ENCODE measurements around the gene STRA6. TPM values are rescaled to one million over a fixed set of nuclear protein-coding genes. Genes with fewer than 3 reads are reported as not detected.

The STRA6 gene
- total and polyA plus RNA-seq, 5 donors: 0.20 to 0.58 (median 0.32) TPM

- ATAC-seq (no peak), DNase-seq (no peak)
- no peaks in the 10 kb centered on the region for H3K9me3 ChIP-seq (ENCODE audit: control insufficient read depth, low read length)
- H3K27me3 ChIP-seq (ENCODE audit: control insufficient read depth, insufficient read depth): no peaks in the 10 kb centered on the region
- H3K4me1 ChIP-seq (ENCODE audit: control insufficient read depth, insufficient read depth, low read length): peaks cover 20% of the 10 kb centered on the region
- intact Hi-C loops (cut with DNase I): loop anchor here in 2 of 4 donors (5.0 to 10.0 kb wide), 2 partner anchors 77 to 94 kb away; partner anchors contain the start of gene CCDC33 (in 1 of the 2)
- peak overlapping the region; percentile 47 for H3K27ac ChIP-seq (ENCODE audit: low read length)
- no peak overlapping the region for H3K4me3 ChIP-seq (ENCODE audit: low read length)
- 89% methylated on average over 9 of the region's 9 CpGs for WGBS
Measured at GRCh38 chr15:74157868-74158827, 44.4 kb downstream of the STRA6 start.

- Histone ChIP-seq H3K9me3 (ENCODE audit: control insufficient read depth, low read length) (no peaks in the 10 kb centered on the region), H3K27me3 (ENCODE audit: control insufficient read depth, insufficient read depth) (no peaks in the 10 kb centered on the region), H3K4me1 (ENCODE audit: control insufficient read depth, insufficient read depth, low read length) (peaks cover 20% of the 10 kb centered on the region), H3K27ac (ENCODE audit: low read length) (peak overlapping the region; percentile 19), H3K4me3 (ENCODE audit: low read length) (no peak overlapping the region)
- DNase-seq: peak in 2 of 3 donors; percentile 55 to 58
- intact Hi-C loops (cut with DNase I): loop anchor here in 2 of 4 donors (5.0 to 10.0 kb wide), 2 partner anchors 78 to 95 kb away; partner anchors contain the start of gene CCDC33 (in 1 of the 2)
- ATAC-seq: peak; percentile 80 to 83
- 5% methylated on average over 7 of the region's 7 CpGs for WGBS
Measured at GRCh38 chr15:74156678-74157411, 45.7 kb downstream of the STRA6 start.

- intact Hi-C loops (cut with DNase I): loop anchor here in 2 of 4 donors (5.0 to 10.0 kb wide), 2 partner anchors 79 to 96 kb away; partner anchors contain the start of gene CCDC33 (in 1 of the 2)
- Histone ChIP-seq H3K9me3 (ENCODE audit: control insufficient read depth, low read length) (no peaks in the 10 kb centered on the region), H3K27me3 (ENCODE audit: control insufficient read depth, insufficient read depth) (no peaks in the 10 kb centered on the region), H3K27ac (ENCODE audit: low read length) (peak overlapping the region; percentile 15), H3K4me1 (ENCODE audit: control insufficient read depth, insufficient read depth, low read length) (peaks cover 20% of the 10 kb centered on the region), H3K4me3 (ENCODE audit: low read length) (no peak overlapping the region)
- 48% methylated on average over 14 of the region's 14 CpGs for WGBS
- DNase-seq: peak in 1 of 3 donors; percentile 42
- ATAC-seq: peak in 1 of 2 donors; percentile 76
Measured at GRCh38 chr15:74155766-74156417, 46.7 kb downstream of the STRA6 start.

- DNase-seq (no peak), ATAC-seq (no peak)
- peaks cover 2% of the 10 kb centered on the region for H3K9me3 ChIP-seq (ENCODE audit: control insufficient read depth, low read length)
- H3K27me3 ChIP-seq (ENCODE audit: control insufficient read depth, insufficient read depth): no peaks in the 10 kb centered on the region
- 63% methylated on average over 2 of the region's 2 CpGs for WGBS
- intact Hi-C loops (cut with DNase I): no loop called here
- no peak overlapping the region for H3K27ac ChIP-seq (ENCODE audit: low read length)
- no peak overlapping the region for H3K4me3 ChIP-seq (ENCODE audit: low read length)
- no peaks in the 10 kb centered on the region for H3K4me1 ChIP-seq (ENCODE audit: control insufficient read depth, insufficient read depth, low read length)
Measured at GRCh38 chr15:74147051-74147450, 55.5 kb downstream of the STRA6 start.

GRCh38 chr15:74146277-74146800, 56.2 kb downstream of the STRA6 start:
- no peak overlapping the region for H3K4me3 ChIP-seq (ENCODE audit: low read length)
- H3K27ac ChIP-seq (ENCODE audit: low read length): no peak overlapping the region
- H3K9me3 ChIP-seq (ENCODE audit: control insufficient read depth, low read length): peaks cover 2% of the 10 kb centered on the region
- ATAC-seq: no peak
- no peaks in the 10 kb centered on the region for H3K27me3 ChIP-seq (ENCODE audit: control insufficient read depth, insufficient read depth)
- no peak for DNase-seq
- H3K4me1 ChIP-seq (ENCODE audit: control insufficient read depth, insufficient read depth, low read length): no peaks in the 10 kb centered on the region
- intact Hi-C loops (cut with DNase I): no loop called here
- WGBS: 98% methylated on average over 1 of the region's 1 CpG

GRCh38 chr15:74144153-74144775, 58.3 kb downstream of the STRA6 start:
- no peak for ATAC-seq
- WGBS: 81% methylated on average over 6 of the region's 6 CpGs
- Histone ChIP-seq H3K27me3 (ENCODE audit: control insufficient read depth, insufficient read depth) (no peaks in the 10 kb centered on the region), H3K9me3 (ENCODE audit: control insufficient read depth, low read length) (peaks cover 2% of the 10 kb centered on the region), H3K4me3 (ENCODE audit: low read length) (no peak overlapping the region), H3K4me1 (ENCODE audit: control insufficient read depth, insufficient read depth, low read length) (no peaks in the 10 kb centered on the region), H3K27ac (ENCODE audit: low read length) (no peak overlapping the region)
- intact Hi-C loops (cut with DNase I): no loop called here
- DNase-seq: no peak

- H3K9me3 ChIP-seq (ENCODE audit: control insufficient read depth, low read length): peaks cover 2% of the 10 kb centered on the region
- H3K4me1 ChIP-seq (ENCODE audit: control insufficient read depth, insufficient read depth, low read length): peaks cover 4% of the 10 kb centered on the region
- intact Hi-C loops (cut with DNase I): no loop called here
- DNase-seq: no peak
- H3K27me3 ChIP-seq (ENCODE audit: control insufficient read depth, insufficient read depth): no peaks in the 10 kb centered on the region
- H3K4me3 ChIP-seq (ENCODE audit: low read length): no peak overlapping the region
- WGBS: 97% methylated on average over 1 of the region's 1 CpG
- no peak for ATAC-seq
- H3K27ac ChIP-seq (ENCODE audit: low read length): no peak overlapping the region
Measured at GRCh38 chr15:74141591-74141990, 61.0 kb downstream of the STRA6 start.

GRCh38 chr15:74138642-74139041, 63.9 kb downstream of the STRA6 start:
- Histone ChIP-seq H3K4me1 (ENCODE audit: control insufficient read depth, insufficient read depth, low read length) (peaks cover 4% of the 10 kb centered on the region), H3K27me3 (ENCODE audit: control insufficient read depth, insufficient read depth) (no peaks in the 10 kb centered on the region), H3K4me3 (ENCODE audit: low read length) (no peak overlapping the region), H3K27ac (ENCODE audit: low read length) (no peak overlapping the region), H3K9me3 (ENCODE audit: control insufficient read depth, low read length) (no peaks in the 10 kb centered on the region)
- 76% methylated on average over 4 of the region's 4 CpGs for WGBS
- intact Hi-C loops (cut with DNase I): loop anchor here in 1 of 4 donors (5.0 to 10.0 kb wide), 2 partner anchors 34 to 106 kb away; partner anchors contain the start of gene ISLR
- ATAC-seq (no peak), DNase-seq (no peak)

GRCh38 chr15:74137537-74137894, 65.1 kb downstream of the STRA6 start:
- H3K27me3 ChIP-seq (ENCODE audit: control insufficient read depth, insufficient read depth): no peaks in the 10 kb centered on the region
- 61% methylated on average over 2 of the region's 2 CpGs for WGBS
- DNase-seq (peak in 1 of 3 donors; percentile 47), ATAC-seq (no peak)
- intact Hi-C loops (cut with DNase I): loop anchor here in 1 of 4 donors (5.0 to 10.0 kb wide), 2 partner anchors 35 to 107 kb away; partner anchors contain the start of gene ISLR
- H3K9me3 ChIP-seq (ENCODE audit: control insufficient read depth, low read length): no peaks in the 10 kb centered on the region
- peaks cover 4% of the 10 kb centered on the region for H3K4me1 ChIP-seq (ENCODE audit: control insufficient read depth, insufficient read depth, low read length)
- no peak overlapping the region for H3K27ac ChIP-seq (ENCODE audit: low read length)
- H3K4me3 ChIP-seq (ENCODE audit: low read length): no peak overlapping the region
